DND-41 (cell line): ENCODE results near the gene DNM3.

Source experiments
- ATAC-seq: fragments of 200-7000 bp; cut with Tn5 transposase; 3 replicates; pipeline ENCODE4 v1.9.1; 2021; ENCODE audit warnings: low read depth; ENCODE audit not compliant: insufficient read depth
- DNase-seq: peaks from one replicate; pipeline ENCODE4 v3.0.0-alpha.2; 2020
- H2AFZ ChIP-seq: 2 replicates; pipeline ENCODE4 v1.6.0; 2012; ENCODE audit warnings: low read depth, low read length
- H3K27ac ChIP-seq: 2 replicates; pipeline ENCODE4 v1.5.1; 2012; ENCODE audit warnings: low read length, inconsistent platforms
- H3K27me3 ChIP-seq: fragments of 200-600 bp; sonication (generic); 2 replicates; pipeline ENCODE4 v1.6.0; 2012; ENCODE audit warnings: low read length, mild to moderate bottlenecking, inconsistent platforms; ENCODE audit not compliant: insufficient read depth, poor library complexity
- H3K36me3 ChIP-seq: 2 replicates; pipeline ENCODE4 v1.5.1; 2012; ENCODE audit warnings: low read length, inconsistent platforms; ENCODE audit not compliant: insufficient read depth
- H3K4me1 ChIP-seq: 2 replicates; pipeline ENCODE4 v1.5.1; 2012; ENCODE audit warnings: mild to moderate bottlenecking, low read length; ENCODE audit not compliant: insufficient read depth
- H3K4me2 ChIP-seq: 2 replicates; pipeline ENCODE4 v1.6.0; 2012; ENCODE audit warnings: mild to moderate bottlenecking, moderate library complexity, low read length, inconsistent platforms; ENCODE audit not compliant: insufficient read depth
- H3K4me3 ChIP-seq, 2 experiments: fragments of 200-600 bp in 1 of 2; shearing (Covaris generic) in 1 of 2; 2 replicates each; pipeline ENCODE4 v1.5.1; 2012 to 2016; ENCODE audit warnings: inconsistent platforms in 2 of 2, low read length in 2 of 2, mild to moderate bottlenecking in 2 of 2, low read depth in 1 of 2, moderate library complexity in 1 of 2
- H3K79me2 ChIP-seq: 2 replicates; pipeline ENCODE4 v1.6.0; 2012; ENCODE audit warnings: low read length, inconsistent platforms; ENCODE audit not compliant: insufficient read depth
- H3K9ac ChIP-seq: 2 replicates; pipeline ENCODE4 v1.6.0; 2012; ENCODE audit warnings: low read depth, mild to moderate bottlenecking, inconsistent platforms, low read length, moderate library complexity
- H3K9me3 ChIP-seq: 2 replicates; pipeline ENCODE4 v1.5.1; 2012; ENCODE audit warnings: low read length, moderate library complexity, mild to moderate bottlenecking, inconsistent platforms; ENCODE audit not compliant: insufficient read depth, severe bottlenecking
- H4K20me1 ChIP-seq: 2 replicates; pipeline ENCODE4 v1.6.0; 2012; ENCODE audit warnings: low read length; ENCODE audit not compliant: insufficient read depth
- EZH2 ChIP-seq: IDR thresholded peaks from 3 replicates; pipeline ENCODE4 v1.6.1; 2012; ENCODE audit warnings: borderline replicate concordance, low read depth, mild to moderate bottlenecking, moderate library complexity, low read length, inconsistent platforms; ENCODE audit not compliant: severe bottlenecking
- TF ChIP-seq, protein P1 (sequence below): IDR thresholded peaks from 2 replicates; pipeline ENCODE4 v1.5.1; 2012; ENCODE audit warnings: borderline replicate concordance, low read length, moderate library complexity, mild to moderate bottlenecking; ENCODE audit not compliant: poor library complexity, severe bottlenecking; ENCODE audit errors: extremely low read depth

Gene DNM3

DNA sequence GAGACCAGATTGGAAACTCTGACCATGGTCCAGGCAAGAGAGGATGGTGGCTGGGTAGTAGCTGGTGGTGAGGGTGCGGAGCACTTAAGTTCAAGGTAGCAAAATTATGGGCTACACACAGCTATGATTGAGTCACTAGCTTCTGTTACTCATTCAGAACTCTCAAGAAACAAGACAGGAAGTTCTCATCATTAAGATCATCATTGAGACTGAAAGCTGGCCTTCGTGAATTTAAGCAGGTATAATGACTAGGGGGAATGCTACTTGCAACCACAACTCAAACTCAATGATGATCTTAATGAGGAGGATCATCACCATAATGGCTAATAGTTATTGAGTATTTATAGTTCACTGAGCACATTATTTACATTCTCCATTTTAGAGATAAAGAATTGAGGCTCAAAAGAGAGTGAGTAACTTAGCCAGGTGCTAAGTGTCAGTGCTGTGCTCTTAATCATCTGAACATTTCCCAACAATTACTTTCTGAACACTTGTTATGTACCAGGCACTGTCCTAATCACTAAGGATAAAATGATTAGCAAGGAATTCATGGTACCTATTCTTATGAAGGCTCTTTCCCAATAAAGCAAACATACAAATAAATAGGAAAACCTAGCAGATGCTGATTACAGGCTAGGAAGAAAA is 292.9 kb downstream of the DNM3 start:
- Histone ChIP-seq H3K4me2 (no peak overlapping the region), H3K27me3 (no peaks in the 10 kb centered on the region), H3K9me3 (no peaks in the 10 kb centered on the region), H3K79me2 (no peaks in the 10 kb centered on the region), H2AFZ (no peak overlapping the region), H4K20me1 (no peaks in the 10 kb centered on the region), H3K4me1 (no peaks in the 10 kb centered on the region), H3K27ac (no peak overlapping the region), H3K9ac (no peak overlapping the region), H3K4me3 (no peak overlapping the region), H3K36me3 (no peaks in the 10 kb centered on the region)
- DNase-seq (no peak), ATAC-seq (no peak)
- TF ChIP-seq EZH2 = no peak
- TF ChIP-seq, protein P1, sequence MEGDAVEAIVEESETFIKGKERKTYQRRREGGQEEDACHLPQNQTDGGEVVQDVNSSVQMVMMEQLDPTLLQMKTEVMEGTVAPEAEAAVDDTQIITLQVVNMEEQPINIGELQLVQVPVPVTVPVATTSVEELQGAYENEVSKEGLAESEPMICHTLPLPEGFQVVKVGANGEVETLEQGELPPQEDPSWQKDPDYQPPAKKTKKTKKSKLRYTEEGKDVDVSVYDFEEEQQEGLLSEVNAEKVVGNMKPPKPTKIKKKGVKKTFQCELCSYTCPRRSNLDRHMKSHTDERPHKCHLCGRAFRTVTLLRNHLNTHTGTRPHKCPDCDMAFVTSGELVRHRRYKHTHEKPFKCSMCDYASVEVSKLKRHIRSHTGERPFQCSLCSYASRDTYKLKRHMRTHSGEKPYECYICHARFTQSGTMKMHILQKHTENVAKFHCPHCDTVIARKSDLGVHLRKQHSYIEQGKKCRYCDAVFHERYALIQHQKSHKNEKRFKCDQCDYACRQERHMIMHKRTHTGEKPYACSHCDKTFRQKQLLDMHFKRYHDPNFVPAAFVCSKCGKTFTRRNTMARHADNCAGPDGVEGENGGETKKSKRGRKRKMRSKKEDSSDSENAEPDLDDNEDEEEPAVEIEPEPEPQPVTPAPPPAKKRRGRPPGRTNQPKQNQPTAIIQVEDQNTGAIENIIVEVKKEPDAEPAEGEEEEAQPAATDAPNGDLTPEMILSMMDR = no peak

DNA sequence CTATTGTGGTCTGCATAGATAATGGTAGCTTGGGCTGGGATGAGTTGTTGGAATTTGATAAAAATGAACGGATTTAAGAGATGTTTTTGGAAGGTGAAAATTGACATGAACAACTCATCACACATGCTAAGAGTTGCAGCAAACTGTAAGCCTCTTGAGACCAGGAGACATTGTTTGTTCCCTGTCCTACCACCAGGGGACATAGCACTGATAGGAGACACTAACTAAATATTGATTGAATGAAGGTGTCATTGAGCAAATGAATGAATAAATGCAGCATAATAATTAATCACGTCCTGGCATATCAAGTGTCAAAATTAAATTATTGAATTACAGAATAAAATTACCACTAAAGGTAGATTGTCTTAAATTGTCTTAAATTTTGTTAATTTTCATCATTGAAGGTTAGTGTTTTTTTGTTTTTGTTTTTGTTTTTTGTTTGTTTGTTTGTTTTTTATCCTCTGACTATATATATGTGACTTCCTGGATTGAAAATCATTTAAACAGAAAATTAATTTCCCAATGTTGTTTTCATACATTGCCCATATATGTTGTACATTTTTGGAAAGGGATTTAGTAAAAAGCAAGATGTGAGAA is 293.9 kb downstream of the DNM3 start:
- TF ChIP-seq EZH2 = no peak
- TF ChIP-seq, protein P1 = peak; percentile 60
- Histone ChIP-seq H3K4me3 (no peak overlapping the region), H3K27ac (no peak overlapping the region), H3K79me2 (no peaks in the 10 kb centered on the region), H3K9me3 (no peaks in the 10 kb centered on the region), H2AFZ (no peak overlapping the region), H3K36me3 (no peaks in the 10 kb centered on the region), H3K27me3 (no peaks in the 10 kb centered on the region), H3K4me1 (no peaks in the 10 kb centered on the region), H4K20me1 (no peaks in the 10 kb centered on the region), H3K4me2 (no peak overlapping the region), H3K9ac (no peak overlapping the region)
- peak; percentile 10 for DNase-seq
- ATAC-seq = 0 out of 3 replicates have a peak, but pooled peaks have one; percentile 52

DNA sequence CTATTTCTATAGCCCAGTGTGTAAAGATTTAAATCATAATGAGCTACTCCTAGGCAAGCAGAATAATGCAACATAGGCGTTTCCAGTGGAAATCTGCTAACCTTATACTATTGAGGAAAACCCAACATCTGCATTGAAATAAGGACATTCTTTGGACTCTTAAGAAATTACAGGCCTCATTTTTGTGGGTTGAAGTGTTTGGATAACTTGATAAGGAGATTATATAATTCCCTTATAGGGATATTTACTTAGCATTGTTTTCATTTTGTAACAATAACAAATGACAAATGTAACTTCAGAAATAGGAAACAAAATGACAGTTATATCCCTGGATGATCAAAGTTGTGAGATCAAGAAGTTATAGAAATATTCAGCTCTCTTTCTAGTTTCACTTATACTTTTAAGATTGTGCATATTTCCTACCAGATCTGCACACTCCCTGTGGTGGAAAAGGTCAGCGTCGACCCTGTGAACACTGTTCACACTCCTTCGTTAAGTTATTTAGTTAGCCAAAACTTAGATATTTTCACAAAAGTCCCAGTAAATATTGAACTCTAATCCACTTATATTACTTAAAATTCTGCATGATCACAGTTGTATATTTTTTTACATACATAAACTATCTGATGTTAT is 294.8 kb downstream of the DNM3 start:
- Histone ChIP-seq H3K79me2 (no peaks in the 10 kb centered on the region), H3K36me3 (no peaks in the 10 kb centered on the region), H3K27ac (no peak overlapping the region), H3K4me3 (no peak overlapping the region), H3K4me1 (no peaks in the 10 kb centered on the region), H2AFZ (no peak overlapping the region), H3K9me3 (no peaks in the 10 kb centered on the region), H3K4me2 (no peak overlapping the region), H3K9ac (no peak overlapping the region), H3K27me3 (no peaks in the 10 kb centered on the region), H4K20me1 (no peaks in the 10 kb centered on the region)
- ATAC-seq = no peak
- TF ChIP-seq EZH2 = no peak
- TF ChIP-seq, protein P1 = no peak
- DNase-seq = no peak
